Colonic mucosa (tissue), 4 donors: ENCODE results near the gene MMP25. TPM values are rescaled to one million over a fixed set of nuclear protein-coding genes. Genes with fewer than 3 reads are reported as not detected.

Source experiments
- DNase-seq: peaks from one replicate; pipeline ENCODE4 v3.0.0-alpha.2; 2020
- H3K27ac ChIP-seq: fragments of 200-600 bp; one replicate; pipeline ENCODE4 v1.8.0; 2021
- H3K27me3 ChIP-seq: fragments of 200-600 bp; one replicate; pipeline ENCODE4 v1.8.0; 2021
- H3K36me3 ChIP-seq: fragments of 200-600 bp; one replicate; pipeline ENCODE4 v1.8.0; 2021
- H3K4me1 ChIP-seq: fragments of 200-600 bp; one replicate; pipeline ENCODE4 v1.8.0; 2021; ENCODE audit warnings: mild to moderate bottlenecking
- H3K4me3 ChIP-seq: fragments of 200-600 bp; one replicate; pipeline ENCODE4 v1.8.0; 2021
- H3K9ac ChIP-seq, 2 donors: one replicate each; pipeline ENCODE4 v1.7.0; 2013; ENCODE audit warnings: control low read depth in 2 of 2, low read depth in 2 of 2, low read length in 2 of 2
- H3K9me3 ChIP-seq: fragments of 200-600 bp; one replicate; pipeline ENCODE4 v1.8.0; 2021
- intact Hi-C: fragments of 100-400 bp; cut with DNase I; formaldehyde crosslinking; loops from one replicate; pipeline ENCODE4 v1.14.1; 2022
- total RNA-seq, 2 donors: library from RNA; stranded (reverse); fragmentation: NEBNext Ultra II Directional in 1 of 2; extraction: Animal tissue kit (Norgen Biotek cat#: 25700) in 1 of 2; gene quantifications; one replicate each; pipeline ENCODE4 v1.2.1, GENCODE V29; 2021
- TF ChIP-seq, protein P1 (sequence below): fragments of 200-600 bp; IDR thresholded peaks from one replicate; pipeline ENCODE4 v1.8.0; 2022; ENCODE audit warnings: antibody characterized with exemption, mild to moderate bottlenecking
- donor health status: healthy.
- donor health status: DM: no; HTN: no; CAD: no.
- donor health status: DM: no; HTN: no; CAD: no.

MMP25 gene
- total RNA-seq, 2 donors from 2014 or later = 0.44 to 0.88 TPM

DNA sequence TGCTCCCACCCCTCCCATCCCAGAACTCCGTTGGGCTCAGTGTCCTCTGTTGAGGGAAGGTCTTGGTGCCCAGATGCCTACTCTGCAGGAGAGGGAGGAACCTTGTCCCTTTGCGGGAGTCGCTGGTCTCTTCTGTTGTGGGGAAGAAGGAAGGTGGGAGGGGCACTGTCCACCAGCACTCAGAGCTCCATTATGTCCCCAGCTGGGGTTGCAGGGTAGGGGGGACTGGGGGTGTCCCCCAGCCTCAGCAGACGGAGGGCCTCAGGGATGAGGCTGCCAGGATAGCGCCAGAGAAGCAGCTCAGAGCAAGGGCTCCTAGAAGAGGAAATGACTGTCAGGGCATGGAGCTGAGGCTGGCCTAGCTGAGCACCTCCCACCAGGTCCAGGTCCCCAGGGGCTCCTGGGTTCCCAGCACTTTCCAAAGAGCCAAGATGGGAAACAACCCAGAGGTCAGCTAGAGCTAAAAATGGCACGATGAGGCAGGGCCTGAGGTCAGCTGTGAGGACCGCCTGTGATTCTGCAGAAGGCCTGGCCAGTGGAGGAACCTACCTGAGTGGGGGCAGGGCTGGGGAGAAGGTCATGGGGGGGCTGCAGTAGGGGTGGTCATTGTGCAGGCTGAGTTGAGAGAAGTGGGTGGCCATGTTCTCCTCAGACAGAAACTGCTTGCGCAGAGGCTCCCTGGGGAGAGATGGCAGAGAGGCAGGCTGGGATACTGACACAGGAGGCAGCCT lies 23.5 kb upstream of the MMP25 start:
- peak overlapping the region; percentile 51 for H3K4me3 ChIP-seq
- no peaks in the 10 kb centered on the region for H3K27me3 ChIP-seq
- peak overlapping the region; percentile 70 to 75 for H3K9ac ChIP-seq
- intact Hi-C loops = no loop called here
- H3K36me3 ChIP-seq = no peaks in the 10 kb centered on the region
- H3K4me1 ChIP-seq = peaks cover 20% of the 10 kb centered on the region
- H3K27ac ChIP-seq = peak overlapping the region; percentile 96
- DNase-seq = no peak
- TF ChIP-seq, protein P1, sequence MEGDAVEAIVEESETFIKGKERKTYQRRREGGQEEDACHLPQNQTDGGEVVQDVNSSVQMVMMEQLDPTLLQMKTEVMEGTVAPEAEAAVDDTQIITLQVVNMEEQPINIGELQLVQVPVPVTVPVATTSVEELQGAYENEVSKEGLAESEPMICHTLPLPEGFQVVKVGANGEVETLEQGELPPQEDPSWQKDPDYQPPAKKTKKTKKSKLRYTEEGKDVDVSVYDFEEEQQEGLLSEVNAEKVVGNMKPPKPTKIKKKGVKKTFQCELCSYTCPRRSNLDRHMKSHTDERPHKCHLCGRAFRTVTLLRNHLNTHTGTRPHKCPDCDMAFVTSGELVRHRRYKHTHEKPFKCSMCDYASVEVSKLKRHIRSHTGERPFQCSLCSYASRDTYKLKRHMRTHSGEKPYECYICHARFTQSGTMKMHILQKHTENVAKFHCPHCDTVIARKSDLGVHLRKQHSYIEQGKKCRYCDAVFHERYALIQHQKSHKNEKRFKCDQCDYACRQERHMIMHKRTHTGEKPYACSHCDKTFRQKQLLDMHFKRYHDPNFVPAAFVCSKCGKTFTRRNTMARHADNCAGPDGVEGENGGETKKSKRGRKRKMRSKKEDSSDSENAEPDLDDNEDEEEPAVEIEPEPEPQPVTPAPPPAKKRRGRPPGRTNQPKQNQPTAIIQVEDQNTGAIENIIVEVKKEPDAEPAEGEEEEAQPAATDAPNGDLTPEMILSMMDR = no peak
- H3K9me3 ChIP-seq = no peaks in the 10 kb centered on the region

DNA sequence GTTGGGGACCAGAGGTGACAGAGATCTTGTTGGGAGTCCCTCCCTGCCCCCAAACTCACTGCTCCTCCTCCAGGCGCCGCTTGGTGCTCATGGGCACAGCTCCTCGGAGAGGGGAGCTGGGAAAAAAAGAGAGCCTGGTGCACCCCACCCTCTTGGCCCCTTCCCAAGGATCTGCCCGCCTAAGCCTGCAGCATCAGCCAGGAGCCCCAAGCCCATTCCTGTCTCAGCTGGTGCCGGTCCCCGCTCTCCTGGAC lies 23.0 kb upstream of the MMP25 start:
- TF ChIP-seq, protein P1 = no peak
- intact Hi-C loops = no loop called here
- Histone ChIP-seq H3K27me3 (no peaks in the 10 kb centered on the region), H3K9me3 (no peaks in the 10 kb centered on the region), H3K27ac (peak overlapping the region; percentile 96), H3K4me1 (peaks cover 22% of the 10 kb centered on the region), H3K4me3 (peak overlapping the region; percentile 51), H3K9ac (peak overlapping the region; percentile 70 to 75), H3K36me3 (no peaks in the 10 kb centered on the region)
- DNase-seq = no peak

DNA sequence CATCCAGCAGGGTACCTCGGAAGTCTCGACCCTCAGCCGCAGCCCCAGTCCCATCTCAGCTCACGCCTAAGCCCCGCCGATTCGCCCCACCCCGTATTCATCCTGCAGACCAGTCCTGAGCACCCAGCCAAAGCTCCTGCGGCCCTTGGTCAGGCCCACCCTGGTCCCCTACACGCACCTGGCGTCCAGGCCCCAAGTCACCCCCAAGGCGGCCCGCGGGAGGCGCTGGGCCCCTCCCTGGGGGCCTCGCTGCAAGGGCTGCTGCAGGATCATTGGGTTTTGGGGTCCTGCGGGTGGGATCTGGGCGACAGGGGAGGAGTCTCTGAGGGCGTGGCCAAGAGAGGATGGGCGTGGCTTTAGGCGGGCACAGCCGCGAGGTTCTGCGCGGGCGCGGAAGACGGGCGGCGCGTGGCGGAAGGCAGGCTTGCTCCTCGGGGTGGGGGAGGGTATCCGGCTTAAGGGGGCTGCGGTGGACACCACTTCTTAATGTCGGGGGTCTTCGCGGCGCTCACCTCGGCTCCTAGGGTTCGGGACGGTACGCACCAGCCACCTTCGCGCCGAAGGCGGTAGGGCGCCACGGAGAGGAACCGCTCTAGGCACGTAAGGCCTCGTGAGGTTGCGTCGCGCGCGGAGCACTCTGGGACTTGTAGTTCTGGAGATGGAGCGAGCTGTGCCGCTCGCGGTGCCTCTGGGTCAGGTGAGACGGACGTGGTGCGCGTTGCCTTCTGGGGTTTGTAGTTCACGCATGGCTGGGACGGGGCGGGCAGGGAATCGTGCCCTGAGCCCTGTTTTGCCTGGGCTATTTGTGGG lies 22.5 kb upstream of the MMP25 start, which contains the start of the genes HCFC1R1 and THOC6:
TSS of gene HCFC1R1 (minus strand) at position 274 of the 810 bp plus-strand sequence. CDS start at position 273, 1 bp downstream.
TSS of gene THOC6 (plus strand) at position 367 of the 810 bp plus-strand sequence. CDS start at position 659, 292 bp downstream.
- peak within 1 kb of the TSS; percentile 70 to 75 for H3K9ac ChIP-seq
- H3K27me3 ChIP-seq = no peaks in the 10 kb centered on the region
- intact Hi-C loops = no loop called here
- peaks cover 26% of the 10 kb centered on the region for H3K4me1 ChIP-seq
- TF ChIP-seq, protein P1 = no peak
- H3K9me3 ChIP-seq = no peaks in the 10 kb centered on the region
- DNase-seq = peak; percentile 99
- H3K4me3 ChIP-seq = peak within 1 kb of the TSS; percentile 51
- H3K36me3 ChIP-seq = no peaks in the 10 kb centered on the region
- peak within 1 kb of the TSS; percentile 96 for H3K27ac ChIP-seq

- H3K4me1 ChIP-seq = peaks cover 26% of the 10 kb centered on the region
- H3K27me3 ChIP-seq = peaks cover 4% of the 10 kb centered on the region
- intact Hi-C loops = no loop called here
- H3K9ac ChIP-seq = no peak overlapping the region
- DNase-seq = no peak
- H3K36me3 ChIP-seq = no peaks in the 10 kb centered on the region
- no peak overlapping the region for H3K4me3 ChIP-seq
- H3K9me3 ChIP-seq = no peaks in the 10 kb centered on the region
- TF ChIP-seq, protein P1 = no peak
- no peak overlapping the region for H3K27ac ChIP-seq
These were observed 21.0 kb upstream of the MMP25 start for GRCh38 chr16:3025032-3026002.

DNA sequence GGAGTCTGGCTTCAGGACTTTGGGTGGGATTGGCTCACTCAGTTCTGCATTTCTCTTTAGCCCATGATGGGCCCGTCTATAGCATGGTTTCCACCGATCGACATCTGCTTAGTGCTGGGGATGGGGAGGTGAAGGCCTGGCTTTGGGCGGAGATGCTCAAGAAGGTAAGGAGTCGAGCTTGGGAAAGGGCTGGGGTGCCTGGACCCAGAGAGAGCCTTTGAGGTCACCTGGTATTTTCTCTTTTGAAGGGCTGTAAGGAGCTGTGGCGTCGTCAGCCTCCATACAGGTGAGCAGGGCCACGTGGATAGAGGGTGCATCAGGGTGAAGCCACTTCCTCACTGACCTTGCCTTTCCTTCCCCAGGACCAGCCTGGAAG lies 20.4 kb upstream of the MMP25 start:
- Histone ChIP-seq H3K4me3 (no peak overlapping the region), H3K9me3 (no peaks in the 10 kb centered on the region), H3K27me3 (peaks cover 4% of the 10 kb centered on the region), H3K36me3 (no peaks in the 10 kb centered on the region), H3K27ac (no peak overlapping the region), H3K9ac (no peak overlapping the region), H3K4me1 (peaks cover 26% of the 10 kb centered on the region)
- DNase-seq = no peak
- intact Hi-C loops = no loop called here
- TF ChIP-seq, protein P1 = no peak
